HG03060 (cell line): Measurements from ENCODE around the gene DPEP2NB.
"Not testable (repeated sequence)": the region's sequence is repeated elsewhere in the genome, so short reads cannot be mapped to it uniquely, and the experiment has no call there.

Source experiments
- ATAC-seq: cut with Tn5 transposase; IDR thresholded peaks from one replicate; pipeline ENCODE4 v1.9.1; 2021; ENCODE audit warnings: low read depth, moderate number of reproducible peaks; ENCODE audit not compliant: unreplicated experiment

Gene DPEP2NB, protein sequence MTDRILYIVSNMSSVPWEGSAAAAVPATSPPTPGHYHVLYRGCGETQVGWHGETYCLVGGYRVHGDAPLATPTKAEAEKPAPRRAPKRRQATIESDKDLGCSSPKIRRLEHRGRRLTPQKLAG

DNA sequence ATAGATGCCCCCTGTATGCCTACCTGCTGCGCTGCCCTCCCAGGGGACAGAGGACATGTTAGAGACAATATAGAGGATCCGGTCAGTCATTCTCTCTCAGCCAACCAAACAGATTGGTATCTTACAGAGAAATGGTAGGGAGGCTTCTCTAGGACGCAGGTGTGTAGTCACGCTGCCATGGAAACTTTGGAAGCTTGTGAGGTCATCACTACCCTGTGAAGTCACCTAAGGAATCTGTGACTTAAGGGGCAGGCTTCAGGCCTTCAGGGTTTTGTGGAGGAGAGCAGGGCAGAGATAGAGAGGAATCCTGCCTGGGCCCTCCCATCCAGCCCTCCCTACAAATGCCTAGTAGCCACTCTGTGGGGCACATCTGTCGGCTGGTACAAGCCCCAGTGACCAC lies at the start of gene DPEP2NB:
DPEP2NB (minus strand) TSS at position 231 of the 400 bp plus-strand sequence; CDS start at position 90, 141 bp downstream.
- ATAC-seq: no peak

DNA sequence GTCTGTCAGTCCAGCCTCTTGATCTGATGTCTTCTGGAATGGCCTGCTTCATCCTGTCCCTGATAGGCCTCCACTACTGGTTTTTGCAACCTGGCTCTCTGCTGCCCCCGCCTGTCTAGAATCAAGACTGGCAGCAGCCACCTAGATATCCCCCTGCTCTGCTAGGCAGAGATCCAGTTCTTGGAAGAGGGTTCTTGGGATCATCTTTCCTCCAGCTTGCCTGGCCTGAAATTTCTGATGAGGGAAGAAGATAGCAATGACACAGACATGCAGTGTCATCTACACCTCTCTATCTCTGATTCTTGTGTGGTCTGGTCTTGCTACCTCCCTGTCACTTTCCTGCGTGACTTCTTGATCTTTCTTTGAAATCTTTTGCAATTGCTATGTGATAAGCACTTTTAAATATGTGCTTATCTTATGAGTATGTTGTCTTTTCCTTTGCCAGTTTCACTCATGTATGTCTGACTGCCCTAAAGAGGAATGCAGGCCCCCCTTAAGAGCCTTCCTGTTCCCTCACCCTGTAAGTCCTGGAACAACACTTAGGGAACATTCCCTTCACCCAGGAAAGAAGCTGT lies 49.2 kb upstream of the DPEP2NB start:
- no peak for ATAC-seq

DNA sequence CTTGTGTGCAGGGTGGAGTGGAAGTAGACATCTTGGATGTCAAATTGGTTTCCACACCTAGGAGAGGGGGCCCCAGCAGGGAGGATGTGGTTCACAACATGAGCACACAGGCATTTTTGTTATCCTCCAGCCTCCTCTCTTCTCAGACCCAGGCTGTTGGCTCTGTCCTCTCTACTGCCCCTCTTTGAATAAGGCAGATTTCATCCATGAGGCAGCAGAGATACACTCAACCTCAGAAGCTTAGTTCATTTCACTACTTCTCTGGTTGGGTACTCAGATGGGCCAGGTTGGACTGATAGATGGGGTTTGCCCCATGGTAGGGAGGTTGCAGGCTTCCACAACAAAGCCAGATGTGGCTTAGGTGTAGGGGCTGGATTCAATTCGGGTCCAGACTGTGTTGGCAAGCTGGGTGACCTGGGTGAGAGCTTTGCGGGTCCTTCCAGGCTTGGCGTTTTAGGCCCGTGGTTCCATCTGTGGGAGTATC lies 47.2 kb upstream of the DPEP2NB start:
- no peak for ATAC-seq

DNA sequence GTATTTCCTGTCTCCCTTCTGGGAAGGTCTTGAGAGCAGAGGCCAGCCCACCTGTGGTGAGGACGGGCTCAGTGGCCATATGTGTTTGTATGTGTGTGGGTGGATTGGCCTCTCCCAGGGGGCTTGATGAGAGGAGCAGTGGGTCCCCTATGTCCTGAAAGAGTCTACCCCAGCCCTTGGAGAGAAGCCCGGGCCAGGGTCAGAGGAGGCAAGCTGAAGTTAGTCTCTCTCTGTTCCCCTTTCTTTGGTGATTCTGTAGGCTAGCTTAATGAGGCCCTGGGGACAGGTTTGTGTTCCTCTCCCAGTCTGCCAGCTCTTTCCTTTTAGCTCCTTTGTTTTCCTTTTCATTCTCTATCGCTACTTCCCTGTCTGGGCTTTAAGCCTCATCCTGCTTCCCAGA lies 45.7 kb upstream of the DPEP2NB start:
- no peak for ATAC-seq

DNA sequence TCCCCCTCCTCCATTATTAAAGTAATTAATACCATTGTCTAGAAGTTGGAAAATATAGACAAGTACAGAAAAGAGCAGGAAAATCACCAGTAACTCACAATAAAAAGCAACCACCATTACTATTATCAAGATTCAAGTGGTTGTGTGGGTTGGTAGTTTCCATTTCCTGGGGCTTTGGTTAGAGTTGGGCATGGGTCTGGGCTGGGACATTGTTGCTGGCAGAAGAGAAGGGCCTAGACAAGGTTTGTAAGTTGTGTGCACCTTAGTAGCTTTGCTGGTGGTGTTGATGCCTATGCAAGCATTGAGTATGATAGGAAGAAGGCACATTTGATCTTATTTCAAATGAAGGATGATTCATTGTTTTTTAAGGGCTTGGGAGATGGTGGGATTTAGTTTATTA lies 44.1 kb upstream of the DPEP2NB start:
- no peak for ATAC-seq

- no peak for ATAC-seq
Measured at GRCh38 chr16:68055395-68055794, 39.7 kb upstream of the DPEP2NB start.

- ATAC-seq: no peak
Measured at GRCh38 chr16:68049449-68049848, 33.7 kb upstream of the DPEP2NB start.

- ATAC-seq: no peak
Measured at GRCh38 chr16:68047987-68048386, 32.3 kb upstream of the DPEP2NB start.

GRCh38 chr16:68046106-68046505 lies 30.4 kb upstream of the DPEP2NB start:
- no peak for ATAC-seq

DNA sequence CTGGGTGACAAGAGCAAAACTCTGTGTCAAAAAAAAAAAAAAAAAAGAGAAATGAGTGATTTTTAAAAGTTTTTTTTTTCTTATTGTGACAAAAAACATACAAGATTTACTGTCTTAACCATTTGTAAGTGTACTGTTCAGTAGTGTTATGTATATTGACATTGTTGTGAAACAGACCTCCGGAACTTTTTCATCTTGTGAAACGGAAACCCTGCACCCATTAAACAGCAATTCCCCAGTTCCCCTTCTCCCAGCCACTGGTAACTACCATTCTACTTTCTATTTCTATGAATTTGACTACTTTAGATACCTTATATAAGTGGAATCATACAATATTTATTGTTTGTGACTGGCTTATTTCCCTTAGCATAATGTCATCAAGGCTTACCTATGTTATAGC lies 26.1 kb upstream of the DPEP2NB start:
- ATAC-seq: no peak

DNA sequence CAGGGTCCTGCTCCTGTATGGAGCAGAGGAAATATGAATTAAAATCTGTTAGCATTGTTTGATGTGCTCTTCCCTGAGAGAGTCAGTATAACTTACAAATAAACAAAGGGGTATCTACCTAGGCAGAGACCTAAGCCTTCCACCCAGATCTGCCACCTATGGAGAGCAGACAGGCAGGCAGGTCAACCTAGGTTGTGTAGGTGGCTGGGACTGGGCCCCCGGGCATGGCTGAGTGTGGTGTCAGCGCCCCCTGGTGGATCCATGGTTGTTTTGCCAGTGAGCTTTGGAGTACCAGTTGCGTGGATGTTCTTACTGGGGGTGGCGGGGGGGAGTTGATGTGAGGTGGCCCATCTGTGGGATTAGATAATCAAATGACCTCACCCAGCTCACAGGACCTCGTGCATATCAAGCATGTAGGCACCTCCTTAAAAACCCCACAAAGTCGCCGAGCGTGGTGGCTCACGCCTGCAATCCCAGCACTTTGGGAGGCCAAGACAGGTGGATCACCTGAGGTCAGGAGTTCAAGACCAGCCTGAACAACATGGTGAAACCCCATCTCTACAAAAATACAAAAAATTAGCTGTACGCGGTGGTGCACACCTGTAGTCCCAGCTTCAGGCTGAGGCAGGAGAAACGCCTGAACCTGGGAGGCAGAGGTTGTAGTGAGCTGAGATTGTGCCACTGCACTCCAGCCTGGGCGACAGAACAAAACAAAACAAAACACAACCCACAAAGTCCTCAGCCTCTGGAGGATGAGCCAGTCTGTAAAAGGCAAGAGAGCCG lies 25.0 kb upstream of the DPEP2NB start:
- peak; percentile 69 for ATAC-seq

DNA sequence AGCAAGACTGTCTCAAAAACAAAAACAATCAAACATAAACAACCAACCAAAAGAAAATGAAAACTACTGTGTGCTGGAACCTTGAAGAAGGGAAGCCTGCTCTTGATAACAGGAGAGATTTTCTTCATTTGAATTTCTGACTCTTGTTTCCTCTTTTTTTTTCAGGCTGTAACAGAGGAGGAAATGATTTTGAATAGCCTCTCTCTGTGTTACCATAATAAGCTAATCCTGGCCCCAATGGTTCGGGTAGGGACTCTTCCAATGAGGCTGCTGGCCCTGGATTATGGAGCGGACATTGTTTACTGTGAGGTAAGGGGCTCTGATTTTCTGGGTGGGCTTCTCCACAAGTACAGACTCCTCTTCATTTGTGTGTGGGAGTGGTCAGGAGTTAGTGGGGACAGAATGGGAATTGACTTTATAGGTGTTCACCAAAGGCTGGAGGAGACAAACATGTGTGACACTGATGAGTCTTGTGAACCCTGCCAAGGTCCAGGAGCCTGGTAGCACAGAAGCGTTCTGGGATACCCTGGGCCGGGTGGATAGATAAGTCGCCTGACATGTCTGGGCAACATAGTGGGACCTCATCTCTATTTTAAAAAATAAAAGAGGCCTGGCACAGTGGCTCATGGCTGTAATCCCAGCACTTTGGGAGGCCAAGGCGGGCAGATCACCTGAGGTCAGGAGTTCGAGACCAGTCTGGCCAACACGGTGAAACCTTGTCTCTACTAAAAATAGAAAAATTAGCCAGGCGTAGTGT lies 22.3 kb upstream of the DPEP2NB start:
- ATAC-seq: no peak

GRCh38 chr16:68035227-68035626 lies 19.5 kb upstream of the DPEP2NB start:
- no peak for ATAC-seq

GRCh38 chr16:68033101-68033500 lies 17.4 kb upstream of the DPEP2NB start:
- ATAC-seq: no peak

- ATAC-seq: no peak
Measured at GRCh38 chr16:68031951-68032350, 16.2 kb upstream of the DPEP2NB start.

DNA sequence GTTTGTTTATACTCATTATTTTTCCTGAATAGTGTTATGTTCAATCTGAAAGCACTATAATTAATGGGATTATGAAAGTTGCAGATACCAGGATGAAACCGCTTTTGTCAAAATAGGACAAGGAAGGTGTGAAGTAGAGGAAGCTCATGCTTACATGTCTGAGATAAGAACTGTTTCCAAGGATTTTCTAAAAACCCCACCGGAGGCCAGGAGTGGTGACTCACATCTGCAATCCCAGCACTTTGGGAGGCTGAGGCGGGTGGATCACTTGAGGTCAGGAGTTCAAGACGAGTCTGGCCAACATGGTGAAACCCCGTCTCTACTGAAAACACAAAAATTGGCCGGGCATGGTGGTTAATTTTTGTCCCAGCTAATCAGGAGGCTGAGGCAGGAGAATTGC lies 14.4 kb upstream of the DPEP2NB start:
- not testable (repeated sequence) for ATAC-seq

- ATAC-seq: no peak
Measured at GRCh38 chr16:68028996-68029395, 13.3 kb upstream of the DPEP2NB start.

DNA sequence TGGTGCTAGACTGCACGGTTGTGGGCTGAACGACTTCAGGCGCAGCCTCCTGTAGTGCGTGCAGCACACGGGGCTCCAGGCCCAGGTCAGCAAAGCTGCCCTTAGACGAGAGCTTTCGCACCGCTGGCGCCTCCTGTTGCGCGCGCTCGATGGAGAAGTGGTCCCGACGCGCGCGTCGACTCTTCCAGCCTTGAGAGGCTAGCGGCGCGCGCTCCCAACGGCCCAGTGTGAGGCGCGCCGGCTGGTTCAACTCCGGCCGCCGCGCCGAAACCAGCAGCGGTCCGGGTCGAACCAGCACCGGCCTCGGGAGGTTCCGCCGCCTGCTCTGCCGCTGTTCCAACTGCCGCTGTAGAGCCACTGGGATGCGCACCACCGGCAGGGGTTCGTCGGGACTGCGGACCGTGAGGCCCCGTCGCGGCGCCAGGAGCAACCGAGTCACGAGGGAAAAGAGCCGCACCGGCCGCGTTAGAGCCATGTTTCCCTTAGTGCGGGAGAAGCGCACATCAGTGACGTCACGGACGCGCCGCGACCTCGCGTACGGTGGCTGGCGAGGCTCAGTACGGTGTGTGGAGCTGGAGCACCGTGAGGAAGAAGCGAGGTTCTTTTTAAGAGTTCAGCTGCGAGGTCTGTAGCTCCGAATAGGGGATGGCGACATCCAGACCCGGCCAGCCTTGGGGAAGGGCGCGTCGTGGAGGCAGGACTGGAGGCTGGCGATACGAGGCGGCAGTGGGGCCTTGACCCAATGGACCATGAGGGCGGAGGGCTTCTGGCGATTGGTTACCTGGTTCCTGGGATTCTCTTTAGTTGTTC lies 7.2 kb upstream of the DPEP2NB start, which contains the start of the genes DDX28 and DUS2:
DDX28 (minus strand) TSS at position 505 of the 810 bp plus-strand sequence; CDS start at position 475, 30 bp downstream.
DUS2 (plus strand) TSS at position 557 of the 810 bp plus-strand sequence. CDS start 14,740 bp downstream, outside the sequence.
- peak; percentile 64 for ATAC-seq

- ATAC-seq: no peak
Measured at GRCh38 chr16:68022278-68022727, 6.6 kb upstream of the DPEP2NB start.

DNA sequence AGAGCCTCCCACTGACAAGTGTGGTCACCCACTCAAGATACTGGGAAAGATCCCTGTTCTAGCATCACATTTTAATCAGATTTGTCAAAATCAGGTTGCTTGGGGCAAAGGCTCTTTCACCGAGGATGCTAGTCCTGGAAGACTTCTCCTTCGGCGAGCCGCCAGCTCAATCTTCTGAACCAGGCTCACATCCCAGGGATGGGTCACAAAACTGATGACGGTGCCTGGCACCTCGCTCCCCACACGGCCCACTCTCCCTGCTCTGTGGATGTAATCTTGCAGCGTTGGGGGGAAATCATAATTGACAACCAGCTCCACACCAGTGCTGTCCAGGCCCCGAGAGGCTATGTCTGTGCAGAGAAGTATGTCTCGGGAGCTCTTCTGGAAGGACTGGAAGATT lies 5.8 kb upstream of the DPEP2NB start:
- ATAC-seq: no peak
